Right lobe of liver (tissue), 4 donors: ENCODE data around the gene CENPB.

ENCODE experiments used
- CTCF ChIP-seq, 4 donors: fragments of 200-600 bp in 3 of 4; fragments of 450-650 bp in 1 of 4; IDR thresholded peaks; one replicate each; pipeline versions ENCODE4 v1.5.1 to v1.8.0; 2016 to 2022; ENCODE audit warnings: antibody characterized with exemption in 4 of 4, mild to moderate bottlenecking in 2 of 4
- POLR2A ChIP-seq: fragments of 450-650 bp; IDR thresholded peaks from one replicate; pipeline ENCODE4 v1.6.1; 2017; ENCODE audit warnings: antibody characterized with exemption, mild to moderate bottlenecking
- donor health status: DM: no; HTN: no; CAD: no.
- donor health status: DM: no; HTN: no; CAD: no.
- donor health status: DM: no; HTN: yes; CAD: no.

- TF ChIP-seq CTCF (IDR thresholded peaks at IDR 0.05) (no peak), POLR2A (no peak)
Measured at GRCh38 chr20:3755814-3756480, 30.6 kb downstream of the CENPB start.
